Midbrain (tissue), 1 donor: ENCODE results near the gene POMGNT1.
"Not testable (repeated sequence)": the region's sequence is repeated elsewhere in the genome, so short reads cannot be mapped to it uniquely, and the experiment has no call there.

Experiments used
- DNase-seq: peaks from one replicate; lab custom pipeline; 2025; lab: John Stamatoyannopoulos, UW

POMGNT1 gene

DNA sequence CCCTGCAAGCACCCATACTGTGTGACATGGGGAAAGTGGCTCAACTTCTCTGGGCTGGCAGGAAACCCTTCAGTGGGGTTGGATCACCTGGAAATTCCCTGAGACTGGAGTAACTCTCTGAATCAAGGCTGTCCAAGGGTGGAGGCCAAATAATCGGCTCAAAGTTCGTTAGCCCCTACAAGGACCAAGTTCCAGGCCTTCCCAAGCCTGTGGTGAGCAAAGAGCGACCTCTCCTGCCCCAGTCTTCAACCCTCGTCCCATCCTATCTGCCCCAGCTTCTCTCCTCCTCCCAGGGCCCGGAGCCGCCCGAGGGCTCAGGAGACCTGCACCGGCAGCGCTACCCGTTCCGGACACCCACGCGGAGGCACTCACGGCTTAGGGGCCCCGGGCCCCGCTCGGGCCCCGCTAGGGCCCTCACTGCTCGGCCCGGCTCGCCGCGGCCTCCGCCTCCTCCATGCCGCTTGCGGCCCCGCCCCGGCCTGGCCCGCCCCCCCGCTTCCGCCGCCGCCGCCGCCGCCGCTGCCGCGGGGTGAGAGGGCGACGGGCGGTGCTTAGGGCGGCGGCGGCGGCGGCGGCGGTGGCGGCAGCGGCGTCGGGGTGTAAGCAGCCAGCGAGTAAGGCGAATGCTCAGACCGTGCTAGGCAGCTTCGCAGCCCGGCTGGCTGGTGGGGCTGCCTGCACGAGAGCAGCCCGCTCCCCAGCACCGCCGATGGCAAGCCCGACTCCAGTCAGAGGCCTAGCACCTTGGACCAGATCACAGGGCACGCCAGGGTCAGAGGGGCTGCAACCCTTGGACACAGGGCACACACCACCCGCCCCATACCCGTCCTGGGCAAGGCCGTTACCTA is at the start of gene POMGNT1:
POMGNT1 (minus strand) TSS at position 471 of the 848 bp plus-strand sequence. CDS start 613 bp downstream, outside the sequence.
- DNase-seq, result peak; percentile 52

DNA sequence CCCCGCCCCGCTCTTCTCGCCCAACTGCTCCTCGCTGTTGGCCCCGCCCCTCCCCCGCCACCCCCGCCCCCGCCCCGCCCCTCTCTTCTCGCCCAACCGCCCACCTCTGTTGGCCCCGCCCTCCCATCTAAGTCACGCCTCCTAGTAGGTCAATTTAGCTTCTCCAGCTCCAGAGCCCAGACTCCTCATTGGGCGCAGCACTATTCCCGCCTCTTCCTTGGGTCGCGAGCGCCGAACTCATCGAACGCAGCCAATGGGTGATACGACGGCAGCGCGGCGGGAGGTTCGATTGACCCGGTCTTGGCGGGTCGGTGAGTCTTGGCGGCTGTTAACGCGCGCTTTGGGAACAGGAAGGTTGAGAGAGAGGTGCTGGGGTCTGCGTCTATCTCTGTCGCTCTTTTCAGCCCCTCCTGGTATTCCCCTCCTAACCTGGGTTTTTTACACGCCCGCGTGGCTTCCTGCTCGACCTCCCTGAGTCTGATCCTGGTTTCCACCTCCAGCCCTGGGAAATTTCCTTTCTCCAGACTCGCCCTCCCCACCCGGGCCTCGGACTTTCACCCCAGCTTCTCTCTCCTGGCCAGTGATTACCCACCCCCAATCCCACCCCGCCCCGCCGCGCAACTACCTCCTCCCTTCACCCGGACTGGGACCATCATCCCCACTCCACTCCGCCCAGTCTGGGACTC is 49.3 kb upstream of the POMGNT1 start, which contains the start of gene RAD54L:
RAD54L (plus strand) TSS at position 328 of the 686 bp plus-strand sequence. CDS start 643 bp downstream, outside the sequence.
- peak; percentile 96 for DNase-seq

DNA sequence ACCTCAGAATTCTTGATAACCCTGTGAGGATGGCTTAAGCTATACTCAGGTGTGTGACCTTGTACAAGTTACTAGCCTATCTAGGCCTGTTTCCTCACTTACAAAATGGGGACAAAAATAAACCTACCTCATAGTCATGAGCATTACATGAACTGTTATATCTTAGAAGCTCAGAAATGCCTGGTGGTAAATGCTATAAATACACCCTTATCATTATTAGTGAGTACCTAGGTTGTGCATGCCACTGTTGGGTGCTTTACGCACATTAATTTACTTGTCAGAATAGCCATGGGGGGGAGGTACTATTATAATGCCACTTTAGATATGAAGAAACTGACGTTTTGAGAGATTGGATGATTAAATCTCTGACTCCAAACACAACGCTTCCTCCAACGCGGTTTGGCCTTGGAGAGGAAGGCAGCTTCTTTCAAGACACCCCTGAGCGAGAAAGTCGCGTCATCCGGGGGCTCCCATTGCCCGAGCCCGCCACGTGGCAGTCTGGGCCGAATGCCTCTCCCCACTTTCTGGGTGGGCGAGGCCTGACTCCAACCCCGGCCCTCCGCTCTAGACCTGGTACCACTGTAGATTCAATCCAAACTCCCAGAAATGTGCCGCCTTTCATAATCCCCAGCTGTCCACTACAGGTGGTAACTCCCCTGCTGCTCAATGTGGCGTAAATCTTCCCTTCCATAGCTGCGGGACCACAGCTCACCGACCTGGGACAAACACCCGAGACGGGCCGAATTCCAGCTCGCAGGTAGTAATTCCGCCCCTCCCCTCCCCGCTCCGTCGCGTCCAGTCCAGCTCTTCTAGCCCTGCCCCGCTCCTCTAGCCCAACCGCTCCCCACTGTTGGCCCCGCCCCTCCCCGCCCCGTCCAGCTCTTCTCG is 48.6 kb upstream of the POMGNT1 start:
- DNase-seq, result no peak

DNA sequence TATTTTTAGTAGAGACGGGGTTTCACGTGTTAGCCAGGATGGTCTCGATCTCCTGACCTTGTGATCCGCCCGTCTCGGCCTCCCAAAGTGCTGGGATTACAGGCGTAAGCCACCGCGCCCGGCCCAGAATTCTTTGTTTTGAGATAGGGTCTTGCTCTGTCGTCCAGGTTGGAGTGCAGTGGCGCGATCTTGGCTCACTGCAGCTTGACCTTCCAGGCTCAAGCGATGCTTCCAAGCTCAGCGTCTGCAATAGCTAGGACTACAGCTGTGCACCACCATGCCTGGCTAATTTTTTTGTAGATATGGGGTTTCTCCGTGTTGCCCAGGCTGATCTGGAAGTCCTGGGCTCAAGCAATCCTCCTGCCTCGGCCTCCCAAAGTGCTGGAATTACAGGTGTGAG is 47.9 kb upstream of the POMGNT1 start:
- not testable (repeated sequence) for DNase-seq

DNA sequence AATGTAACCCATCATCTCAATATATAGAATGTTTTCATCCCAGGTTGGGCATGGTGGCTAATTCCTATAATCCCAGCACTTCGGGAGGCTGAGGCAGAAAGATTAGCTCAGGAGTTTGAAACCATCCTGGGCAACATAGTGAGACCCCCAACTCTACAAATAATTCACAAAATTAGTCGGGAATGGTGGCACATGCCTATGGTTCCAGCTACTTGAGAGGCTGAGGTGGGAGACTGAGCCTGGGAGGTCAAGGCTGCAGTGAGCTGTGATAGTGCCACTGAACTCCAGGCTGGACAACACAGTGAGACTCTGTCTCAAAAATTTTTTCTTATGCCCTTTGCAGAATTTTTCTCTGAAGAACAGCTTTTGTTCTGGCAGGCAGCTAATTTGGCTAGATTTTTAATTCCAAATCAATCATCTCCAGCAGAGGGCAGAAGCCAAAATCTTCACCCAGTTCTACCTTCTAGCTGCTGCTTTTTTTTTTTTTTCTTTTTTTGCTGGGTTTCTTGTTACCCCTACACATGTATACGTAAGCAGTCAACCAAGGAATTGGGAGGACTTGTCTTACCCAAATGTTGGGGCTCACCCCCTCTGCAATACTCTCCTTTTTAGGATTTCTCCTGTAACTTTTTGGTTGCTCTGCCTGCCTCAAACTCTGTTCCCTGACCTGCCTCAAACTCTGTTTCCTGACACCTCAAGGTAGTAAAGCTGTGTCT is 46.6 kb upstream of the POMGNT1 start:
- DNase-seq, result no peak

DNA sequence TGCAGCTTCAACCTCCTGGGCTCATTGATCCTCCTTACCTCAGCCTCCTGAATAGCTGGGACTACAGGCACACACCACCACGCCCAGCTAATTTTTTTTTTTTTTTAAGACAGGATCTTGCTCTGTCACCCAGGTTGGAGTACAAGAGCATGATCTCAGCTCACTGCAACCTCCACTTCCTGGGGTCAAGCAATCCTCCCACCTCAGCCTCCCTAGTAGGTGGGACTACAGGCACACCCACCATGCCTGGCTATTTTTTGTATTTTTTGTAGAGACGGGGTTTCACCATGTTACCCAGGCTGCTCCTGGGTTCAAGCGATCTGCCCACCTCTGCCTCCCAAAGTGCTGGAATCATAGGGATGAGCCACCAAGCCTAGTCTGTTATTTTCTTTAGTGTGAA is 45.6 kb upstream of the POMGNT1 start:
- DNase-seq, result not testable (repeated sequence)

DNA sequence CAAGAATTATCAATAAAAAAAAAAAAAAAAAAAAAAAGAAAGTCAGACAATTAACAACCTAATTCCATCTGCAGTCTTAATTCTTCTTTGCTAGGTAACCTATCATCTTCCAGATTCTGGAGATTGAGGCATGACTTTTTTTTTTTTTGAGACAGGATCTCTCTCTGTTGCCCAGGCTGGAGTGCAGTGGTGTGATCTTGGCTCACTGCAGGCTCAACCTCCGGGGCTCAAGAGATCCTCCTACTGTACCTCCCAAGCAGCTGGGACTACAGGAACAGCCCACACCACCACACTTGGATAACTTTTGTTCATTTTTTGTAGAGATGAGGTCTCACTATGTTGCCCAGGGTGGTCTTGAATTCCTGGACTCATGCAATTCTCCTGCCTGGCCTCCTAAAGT is 44.7 kb upstream of the POMGNT1 start:
- DNase-seq, result no peak

DNA sequence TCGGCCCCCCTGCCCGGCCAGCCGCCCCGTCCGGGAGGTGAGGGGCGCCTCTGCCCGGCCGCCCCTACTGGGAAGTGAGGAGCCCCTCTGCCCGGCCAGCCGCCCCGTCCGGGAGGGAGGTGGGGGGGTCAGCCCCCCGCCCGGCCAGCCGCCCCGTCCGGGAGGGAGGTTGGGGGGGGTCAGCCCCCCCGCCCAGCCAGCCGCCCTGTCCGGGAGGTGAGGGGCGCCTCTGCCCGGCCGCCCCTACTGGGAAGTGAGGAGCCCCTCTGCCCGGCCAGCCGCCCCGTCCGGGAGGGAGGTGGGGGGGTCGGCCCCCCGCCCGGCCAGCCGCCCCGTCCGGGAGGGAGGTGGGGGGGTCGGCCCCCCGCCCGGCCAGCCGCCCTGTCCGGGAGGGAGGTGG is 43.5 kb upstream of the POMGNT1 start:
- DNase-seq, result not testable (repeated sequence)

DNA sequence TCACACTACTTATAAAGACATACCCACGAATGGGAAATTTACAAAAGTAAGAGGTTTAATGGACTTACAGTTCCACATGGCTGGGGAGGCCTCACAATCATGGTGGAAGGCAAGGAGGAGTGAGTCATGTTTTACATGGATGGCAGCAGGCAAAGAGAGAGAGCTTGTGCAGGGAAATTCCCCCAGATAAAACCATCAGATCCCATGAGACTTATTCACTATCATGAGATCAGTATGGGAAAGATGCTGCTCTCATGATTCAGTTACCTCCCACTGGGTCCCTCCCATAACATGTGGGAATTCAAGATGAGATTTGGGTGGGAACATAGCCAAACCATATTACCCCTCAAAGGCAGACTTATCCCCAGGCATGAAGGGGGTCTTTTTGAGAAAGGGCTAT is 40.6 kb upstream of the POMGNT1 start:
- DNase-seq, result not testable (repeated sequence)

DNA sequence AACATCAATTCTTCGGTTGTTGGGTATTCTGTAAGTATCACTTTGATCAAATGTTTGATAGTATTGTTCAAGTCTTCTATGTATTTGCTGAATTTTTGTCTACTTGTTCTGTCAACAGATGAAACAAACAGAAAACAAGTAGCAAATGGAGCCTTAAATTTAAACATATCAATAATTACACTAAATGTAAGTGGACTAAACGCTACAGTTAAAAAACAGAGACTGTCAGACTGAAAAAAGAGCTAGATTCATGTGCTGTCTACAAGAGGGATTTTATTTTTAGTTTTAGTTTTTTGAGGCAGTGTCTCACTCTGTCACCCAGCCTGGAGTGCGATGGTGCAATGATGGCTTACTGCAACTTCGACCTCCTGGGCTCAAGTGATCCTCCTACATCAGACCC is 38.6 kb upstream of the POMGNT1 start:
- no peak for DNase-seq

DNA sequence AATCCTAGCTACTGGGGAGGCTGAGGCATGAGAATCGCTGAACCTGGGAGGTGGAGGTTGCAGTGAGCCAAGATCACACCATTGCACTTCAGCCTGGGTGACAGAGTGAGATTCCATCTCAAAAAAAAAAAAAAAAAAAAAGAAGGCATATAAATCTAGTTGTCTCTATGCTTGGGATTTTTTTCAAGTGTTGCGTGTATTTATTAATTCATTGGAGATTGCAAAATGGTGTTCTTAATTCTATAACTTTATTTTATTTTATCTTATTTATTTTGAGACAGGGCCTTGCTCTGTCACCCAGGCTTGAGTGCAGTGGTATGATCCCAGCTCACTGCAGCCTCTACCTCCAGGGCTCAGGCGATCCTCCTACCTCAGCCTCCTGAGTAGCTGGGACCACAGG is 33.0 kb upstream of the POMGNT1 start:
- not testable (repeated sequence) for DNase-seq

DNA sequence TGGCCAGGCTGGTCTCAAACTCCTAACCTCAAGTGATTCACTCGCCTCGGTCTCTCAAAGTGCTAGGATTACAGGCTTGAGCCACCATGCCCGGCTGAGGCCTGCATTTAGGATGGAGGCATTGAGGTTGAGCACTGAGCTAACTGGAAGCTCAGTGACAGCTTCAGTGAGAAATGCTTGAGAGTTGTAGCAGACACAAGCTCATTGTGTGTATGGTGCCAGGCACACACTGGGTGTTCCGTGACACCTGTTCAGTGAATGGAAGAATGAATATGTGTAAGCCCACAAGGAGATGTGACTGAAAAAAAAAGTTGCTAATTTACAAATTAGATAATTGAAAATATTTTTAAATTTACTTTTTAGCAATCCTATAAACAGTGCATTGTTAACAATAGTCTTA is 26.7 kb upstream of the POMGNT1 start:
- DNase-seq, result no peak

DNA sequence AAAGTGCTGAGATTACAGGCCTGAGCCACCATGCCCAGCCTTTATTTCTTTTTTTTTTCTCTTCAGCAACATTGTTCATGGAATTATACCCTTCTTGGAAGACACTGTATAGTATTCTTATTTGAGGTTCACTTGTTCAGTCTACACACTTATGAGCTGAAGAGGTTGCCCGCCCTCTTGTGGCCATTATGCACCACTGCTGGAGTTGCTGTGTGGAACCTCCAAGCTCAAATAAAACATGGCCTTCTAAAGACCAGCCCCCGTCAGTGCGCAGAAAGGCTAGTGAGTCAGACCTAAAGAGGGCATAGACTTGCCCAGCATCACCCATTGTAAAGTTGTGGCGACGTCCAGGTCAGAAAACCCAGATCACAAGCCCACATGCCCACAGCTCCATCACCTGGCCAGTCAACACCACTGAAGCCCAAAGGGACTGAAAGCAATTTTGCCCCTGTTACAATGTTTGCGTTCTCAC is 25.3 kb upstream of the POMGNT1 start:
- peak; percentile 78 for DNase-seq

DNA sequence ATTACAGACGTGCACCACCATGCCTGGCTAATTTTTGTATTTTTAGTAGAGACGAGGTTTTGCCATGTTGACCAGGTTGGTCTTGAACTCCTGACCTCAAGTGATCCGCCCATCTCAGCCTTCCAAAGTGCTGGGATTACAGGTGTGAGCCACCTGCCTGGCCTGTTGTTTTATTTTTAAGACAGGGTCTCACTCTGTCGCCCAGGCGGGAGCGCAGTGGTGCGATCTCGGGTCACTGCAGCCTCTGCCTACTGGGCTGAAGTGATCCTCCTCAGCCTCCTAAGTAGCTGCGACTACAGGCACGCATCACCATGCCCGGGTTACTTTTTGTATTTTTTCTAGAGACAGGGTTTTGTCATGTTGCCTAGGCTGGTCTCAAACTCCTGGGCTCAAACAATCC is 24.8 kb upstream of the POMGNT1 start:
- DNase-seq, result not testable (repeated sequence)

DNA sequence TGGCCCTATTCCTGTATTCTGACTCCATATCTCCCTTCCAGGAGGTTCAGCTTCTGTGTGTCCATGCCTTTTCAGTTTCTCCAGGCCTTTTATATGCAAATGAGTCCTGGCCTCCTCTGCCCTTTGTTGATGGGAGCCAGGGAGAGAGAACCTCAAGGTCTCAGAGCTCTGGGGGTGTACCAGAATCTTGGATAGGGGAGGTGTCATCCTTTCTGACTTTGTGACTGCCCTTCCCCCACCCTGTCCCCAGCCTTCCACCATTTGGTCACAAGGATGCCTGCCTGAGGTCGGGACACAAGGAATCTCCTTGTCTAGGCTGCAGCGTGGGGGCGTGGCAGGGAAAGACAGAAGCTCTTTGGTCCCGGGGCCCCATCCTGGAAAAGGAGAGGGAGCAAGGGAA is 23.5 kb upstream of the POMGNT1 start:
- DNase-seq, result peak; percentile 83

DNA sequence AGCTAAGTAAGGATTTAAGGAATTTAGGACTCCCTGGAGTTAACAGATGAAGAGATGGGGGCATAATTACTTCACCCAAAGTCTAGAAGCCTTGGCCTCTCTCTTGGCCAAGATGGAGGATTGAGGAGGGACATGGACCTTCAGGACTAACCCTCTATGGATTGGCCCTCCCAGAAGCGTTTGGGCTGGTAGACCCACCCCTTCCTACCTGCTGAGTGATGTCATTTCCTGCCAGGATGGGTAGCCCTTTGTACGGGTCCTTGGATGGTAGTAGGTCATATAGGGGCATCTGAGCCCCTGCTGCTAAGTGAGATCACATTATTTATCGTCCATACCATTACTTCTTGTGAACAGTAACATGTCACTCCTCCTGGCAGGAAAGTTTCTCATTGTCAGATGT is 22.6 kb upstream of the POMGNT1 start:
- DNase-seq, result no peak

DNA sequence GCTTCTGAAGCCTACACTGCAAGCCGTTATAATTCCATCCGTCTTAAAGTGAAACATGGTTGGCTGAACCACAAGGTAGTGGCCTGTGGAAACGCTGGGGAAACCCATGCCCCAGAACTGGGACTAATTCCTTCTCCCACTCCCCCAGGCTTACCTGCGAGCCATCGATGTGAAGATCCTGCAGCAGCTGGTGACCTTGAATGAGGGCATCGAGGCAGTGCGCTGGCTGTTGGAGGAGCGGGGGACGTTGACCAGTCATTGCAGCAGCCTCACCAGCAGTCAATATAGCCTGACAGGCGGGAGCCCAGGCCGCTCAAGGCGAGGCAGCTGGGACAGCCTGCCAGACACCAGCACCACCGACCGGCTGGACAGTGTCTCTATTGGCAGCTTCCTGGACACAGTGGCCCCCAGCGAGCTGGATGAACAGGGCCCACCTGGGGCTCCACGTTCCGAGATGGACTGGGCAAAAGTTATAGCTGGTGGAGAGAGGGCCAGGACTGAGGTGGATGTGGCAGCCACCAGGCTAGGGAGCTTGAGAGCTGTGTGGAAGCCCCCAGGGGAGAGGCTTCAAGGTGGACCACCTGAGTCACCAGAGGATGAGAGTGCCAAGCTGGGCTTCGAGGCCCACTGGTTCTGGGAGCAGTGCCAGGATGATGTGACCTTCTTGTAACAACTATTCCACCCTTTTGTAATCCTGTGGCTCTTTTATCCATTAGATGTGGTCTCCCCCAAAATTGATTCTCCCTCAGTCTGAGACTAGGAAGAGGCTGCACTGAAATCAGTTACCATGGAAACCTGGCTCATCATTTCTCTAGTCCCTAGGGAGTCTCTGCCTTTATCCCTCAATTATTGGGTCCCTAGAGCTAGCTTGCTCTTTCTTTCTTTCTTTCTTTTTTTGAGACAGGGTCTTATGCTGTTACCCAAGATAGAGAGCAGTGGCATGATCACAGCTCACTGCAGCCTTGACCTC is 21.6 kb upstream of the POMGNT1 start:
- DNase-seq, result no peak

DNA sequence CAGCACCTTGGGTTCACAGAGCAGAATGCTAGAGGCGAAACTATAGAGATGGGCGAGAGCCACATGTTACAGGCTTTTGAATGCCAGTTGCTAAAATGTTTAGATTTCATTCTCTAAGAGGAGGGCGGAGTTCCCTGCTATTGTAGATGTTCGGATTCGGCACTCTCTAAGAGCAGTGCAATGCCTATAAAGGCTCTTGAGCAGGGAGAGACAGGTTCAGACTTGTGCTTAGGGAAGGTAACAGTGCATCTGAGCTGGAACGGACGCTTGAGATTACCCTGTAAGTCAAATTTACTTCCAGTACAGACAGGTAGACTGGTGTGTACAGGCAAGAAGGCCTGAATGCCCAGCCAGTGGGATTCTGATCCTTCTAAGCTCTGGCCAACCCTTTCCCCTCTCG is 20.2 kb upstream of the POMGNT1 start:
- no peak for DNase-seq

DNA sequence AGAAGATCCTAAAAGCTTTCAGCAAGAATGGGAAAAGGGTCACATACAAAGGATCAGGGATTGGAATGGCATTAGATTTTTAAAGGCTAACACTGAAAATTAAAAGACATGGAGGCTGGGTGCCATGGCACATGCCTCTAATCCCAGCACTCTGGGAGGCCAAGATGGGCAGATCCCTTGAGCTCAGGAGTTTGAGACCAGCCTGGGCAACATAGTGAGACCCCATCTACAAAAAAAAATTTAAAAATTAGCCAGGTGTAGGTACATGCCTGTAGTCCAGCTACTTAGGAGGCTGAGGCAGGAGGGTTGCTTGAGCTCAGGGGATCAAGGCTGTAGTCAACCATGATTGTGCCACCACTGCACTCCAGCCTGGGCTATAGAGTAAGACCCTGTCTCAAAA is 17.3 kb upstream of the POMGNT1 start:
- no peak for DNase-seq

DNA sequence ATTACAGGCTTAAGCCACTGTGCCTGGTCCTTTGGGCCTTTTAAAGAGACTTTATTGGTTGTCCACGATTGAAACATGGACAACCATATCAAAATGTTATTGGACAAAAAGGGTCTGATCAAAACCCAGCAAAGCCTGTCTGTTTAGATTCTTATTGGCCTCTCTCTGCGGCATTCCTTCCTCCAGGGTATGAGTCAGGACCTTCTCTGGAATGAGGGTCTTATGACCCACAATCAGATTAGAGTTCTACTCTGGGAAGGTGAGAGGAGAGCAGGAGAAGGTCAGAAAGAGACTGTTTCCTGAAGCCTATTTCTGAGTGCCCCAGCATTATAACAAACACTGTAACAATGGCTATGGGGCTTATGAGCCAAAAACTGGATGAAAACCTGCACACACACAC is 12.8 kb upstream of the POMGNT1 start:
- no peak for DNase-seq
